Glutamatergic neuron (in vitro differentiated cells): ENCODE measurements around the gene ASIC5. TPM values are rescaled to one million over a fixed set of nuclear protein-coding genes. Genes with fewer than 3 reads are reported as not detected.

Experiments
- DNase-seq: peaks from one replicate; pipeline ENCODE4 v3.0.0; 2022
- H3K27ac Mint-ChIP-seq: one replicate; pipeline ENCODE4 v1.8.0; 2020; ENCODE audit warnings: mild to moderate bottlenecking, mixed read lengths, inconsistent platforms; ENCODE audit not compliant: unreplicated experiment
- H3K27me3 Mint-ChIP-seq: one replicate; pipeline ENCODE4 v1.8.0; 2020; ENCODE audit warnings: mild to moderate bottlenecking, moderate library complexity, mixed read lengths, inconsistent platforms; ENCODE audit not compliant: unreplicated experiment
- H3K36me3 Mint-ChIP-seq: one replicate; pipeline ENCODE4 v1.8.0; 2020; ENCODE audit warnings: mild to moderate bottlenecking, mixed read lengths, inconsistent platforms; ENCODE audit not compliant: unreplicated experiment
- H3K4me1 Mint-ChIP-seq: one replicate; pipeline ENCODE4 v1.8.0; 2020; ENCODE audit warnings: mild to moderate bottlenecking, low read depth, mixed read lengths, inconsistent platforms; ENCODE audit not compliant: unreplicated experiment
- H3K4me3 Mint-ChIP-seq: one replicate; pipeline ENCODE4 v1.8.0; 2020; ENCODE audit warnings: mild to moderate bottlenecking, mixed read lengths, inconsistent platforms; ENCODE audit not compliant: unreplicated experiment
- H3K9me3 Mint-ChIP-seq: one replicate; pipeline ENCODE4 v1.8.0; 2020; ENCODE audit warnings: mild to moderate bottlenecking, moderate library complexity, mixed read lengths, inconsistent platforms; ENCODE audit not compliant: unreplicated experiment
- total RNA-seq: library from RNA; stranded (reverse); fragmentation: NEBNext Ultra II Directional; extraction: Animal tissue kit (Norgen Biotek cat#: 25700); gene quantifications from one replicate; pipeline ENCODE4 v1.2.1, GENCODE V29; 2021; ENCODE audit not compliant: unreplicated experiment
- TF ChIP-seq, protein P1 (sequence below): fragments of 200-600 bp; sonication (generic); IDR thresholded peaks from one replicate; pipeline ENCODE4 v1.5.0; 2021; ENCODE audit not compliant: partially characterized antibody, unreplicated experiment

Gene ASIC5
- total RNA-seq, 1 donor from 2014 or later: not detected

DNA sequence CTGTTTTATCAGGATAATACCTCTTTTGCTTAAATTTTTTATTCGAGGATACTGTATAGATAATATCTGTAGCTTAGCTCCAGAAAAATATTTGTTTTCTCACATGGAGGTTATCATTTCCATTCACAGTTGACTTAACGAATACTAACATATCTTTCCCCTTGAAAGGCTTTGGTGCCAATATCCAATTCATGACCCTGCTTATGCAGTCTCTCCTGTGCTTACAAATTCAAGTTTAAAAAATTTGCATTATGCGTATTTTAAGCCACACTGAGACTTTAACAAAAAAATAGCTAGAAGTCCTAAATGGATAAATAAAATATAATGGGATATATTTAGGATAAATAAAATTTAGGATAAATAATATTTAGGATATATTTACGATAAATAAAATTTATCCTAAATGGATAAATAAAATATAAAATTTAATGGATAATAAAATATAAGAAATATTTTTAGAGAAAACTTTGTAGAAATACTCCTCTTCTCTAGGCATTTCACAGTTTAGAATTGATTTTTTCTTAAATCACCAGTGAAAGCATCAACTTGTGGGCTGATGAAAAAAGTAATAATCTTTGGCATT, 84.7 kb downstream of the ASIC5 start:
- Mint-ChIP-seq H3K9me3 (no peaks in the 10 kb centered on the region), H3K27me3 (no peaks in the 10 kb centered on the region), H3K27ac (no peak overlapping the region), H3K4me3 (no peak overlapping the region), H3K36me3 (no peaks in the 10 kb centered on the region), H3K4me1 (no peaks in the 10 kb centered on the region)
- TF ChIP-seq, protein P1, sequence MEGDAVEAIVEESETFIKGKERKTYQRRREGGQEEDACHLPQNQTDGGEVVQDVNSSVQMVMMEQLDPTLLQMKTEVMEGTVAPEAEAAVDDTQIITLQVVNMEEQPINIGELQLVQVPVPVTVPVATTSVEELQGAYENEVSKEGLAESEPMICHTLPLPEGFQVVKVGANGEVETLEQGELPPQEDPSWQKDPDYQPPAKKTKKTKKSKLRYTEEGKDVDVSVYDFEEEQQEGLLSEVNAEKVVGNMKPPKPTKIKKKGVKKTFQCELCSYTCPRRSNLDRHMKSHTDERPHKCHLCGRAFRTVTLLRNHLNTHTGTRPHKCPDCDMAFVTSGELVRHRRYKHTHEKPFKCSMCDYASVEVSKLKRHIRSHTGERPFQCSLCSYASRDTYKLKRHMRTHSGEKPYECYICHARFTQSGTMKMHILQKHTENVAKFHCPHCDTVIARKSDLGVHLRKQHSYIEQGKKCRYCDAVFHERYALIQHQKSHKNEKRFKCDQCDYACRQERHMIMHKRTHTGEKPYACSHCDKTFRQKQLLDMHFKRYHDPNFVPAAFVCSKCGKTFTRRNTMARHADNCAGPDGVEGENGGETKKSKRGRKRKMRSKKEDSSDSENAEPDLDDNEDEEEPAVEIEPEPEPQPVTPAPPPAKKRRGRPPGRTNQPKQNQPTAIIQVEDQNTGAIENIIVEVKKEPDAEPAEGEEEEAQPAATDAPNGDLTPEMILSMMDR: no peak
- DNase-seq: no peak

DNA sequence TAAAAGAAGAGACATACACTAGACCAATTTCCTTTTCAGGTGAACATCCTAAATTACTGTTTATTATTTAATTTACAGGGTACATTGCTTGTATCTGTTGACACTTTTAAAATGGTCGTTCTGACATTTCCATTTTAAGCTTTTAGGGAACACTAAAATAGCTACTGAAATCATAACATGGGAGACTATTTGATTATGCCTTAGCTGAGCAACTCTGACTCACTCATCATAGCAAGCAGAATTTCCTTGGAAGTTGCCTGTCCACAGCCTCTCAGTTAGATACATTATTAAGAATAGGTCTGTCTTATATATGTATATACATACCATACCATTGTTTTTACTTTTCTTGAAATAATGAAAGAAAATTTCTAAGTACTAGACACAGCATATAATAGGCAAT, 85.3 kb downstream of the ASIC5 start:
- Mint-ChIP-seq H3K4me3 (no peak overlapping the region), H3K27me3 (no peaks in the 10 kb centered on the region), H3K27ac (no peak overlapping the region), H3K9me3 (no peaks in the 10 kb centered on the region), H3K4me1 (no peaks in the 10 kb centered on the region), H3K36me3 (no peaks in the 10 kb centered on the region)
- TF ChIP-seq, protein P1: no peak
- no peak for DNase-seq

Other genes starting within 250 kb of the ASIC5 start
- not detected for gene GUCY1A1, start 199.4 kb downstream of the ASIC5 start, total RNA-seq
- 2.2 TPM for gene GUCY1B1, start 107.3 kb downstream of the ASIC5 start, total RNA-seq
- gene TDO2, start 37.4 kb upstream of the ASIC5 start, total RNA-seq: 0.32 TPM
- 2.2 TPM for gene CTSO, start 87.6 kb upstream of the ASIC5 start, total RNA-seq